ENCODE results near the gene TSKS.

Gene TSKS

DNA sequence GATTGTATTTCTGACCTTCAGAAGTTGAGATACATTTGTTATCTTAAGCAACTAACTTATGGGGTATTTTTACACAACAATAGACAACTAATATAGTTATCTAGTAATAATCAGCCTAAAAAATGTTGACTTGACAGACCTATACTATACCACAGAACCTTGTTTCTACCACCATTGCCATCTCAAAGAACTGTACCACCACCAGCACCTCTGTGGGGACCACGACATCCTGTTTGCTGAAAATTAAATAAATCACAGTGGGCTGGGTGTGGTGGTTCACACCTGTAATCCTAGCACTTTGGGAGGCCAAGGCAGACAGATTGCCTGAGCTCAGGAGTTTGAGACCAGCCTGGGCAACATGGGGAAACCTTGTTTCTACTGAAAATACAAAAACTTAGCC lies 24.0 kb downstream of the TSKS start:
- Histone ChIP-seq H2BK15ac (ENCODE audit: low read length) (no peak overlapping the region), H3K9me3 (replicated peaks in 1 of 2; ENCODE audit: control insufficient read depth in 2 of 2, insufficient read depth in 1 of 2, low read depth in 1 of 2, low read length in 2 of 2) (no peaks in the 10 kb centered on the region), H3K4me1 (ENCODE audit: control insufficient read depth in 2 of 2, insufficient read depth in 1 of 2, low read depth in 1 of 2, low read length in 2 of 2) (no peaks in the 10 kb centered on the region), H2AFZ (ENCODE audit: low read length) (no peak overlapping the region), H3K23ac (ENCODE audit: low read depth, low read length, poor library complexity) (no peak overlapping the region), H3K27me3 (ENCODE audit: control insufficient read depth in 3 of 3, insufficient read depth in 3 of 3, low read depth in 1 of 3, low read length in 3 of 3) (no peaks in the 10 kb centered on the region), H3K27ac (replicated peaks; ENCODE audit: low read length) (no peak overlapping the region), H3K4me3 (ENCODE audit: low read length in 2 of 2) (no peak overlapping the region), H3K4me2 (ENCODE audit: insufficient read depth, low read length, poor library complexity, severe bottlenecking) (no peak overlapping the region), H3K36me3 (replicated peaks in 1 of 2; ENCODE audit: control insufficient read depth in 2 of 2, insufficient read depth in 2 of 2, low read length in 2 of 2) (no peaks in the 10 kb centered on the region), H2AK5ac (ENCODE audit: low read depth, low read length) (no peak overlapping the region), H3K18ac (ENCODE audit: low read length) (no peak overlapping the region), H3K79me1 (ENCODE audit: low read depth, low read length) (no peaks in the 10 kb centered on the region), H2BK5ac (ENCODE audit: low read length) (no peak overlapping the region), H3K14ac (ENCODE audit: low read length) (no peak overlapping the region), H4K91ac (ENCODE audit: low read depth, low read length, poor library complexity) (no peak overlapping the region), H2BK12ac (ENCODE audit: low read length) (no peak overlapping the region), H3K9ac (ENCODE audit: low read depth, low read length, poor library complexity) (no peak overlapping the region), H4K8ac (ENCODE audit: low read depth, low read length) (no peak overlapping the region), H3K4ac (ENCODE audit: low read length) (no peak overlapping the region), H2BK120ac (ENCODE audit: low read depth, low read length) (no peak overlapping the region)
- DNase-seq (ENCODE audit: low spot score): no peak
- WGBS, 2 donors (ENCODE audit: extremely low coverage in 2 of 2, insufficient read length in 2 of 2, insufficient replicate concordance in 1 of 2): no CpG with 5 or more reads among the region's 1 CpG

DNA sequence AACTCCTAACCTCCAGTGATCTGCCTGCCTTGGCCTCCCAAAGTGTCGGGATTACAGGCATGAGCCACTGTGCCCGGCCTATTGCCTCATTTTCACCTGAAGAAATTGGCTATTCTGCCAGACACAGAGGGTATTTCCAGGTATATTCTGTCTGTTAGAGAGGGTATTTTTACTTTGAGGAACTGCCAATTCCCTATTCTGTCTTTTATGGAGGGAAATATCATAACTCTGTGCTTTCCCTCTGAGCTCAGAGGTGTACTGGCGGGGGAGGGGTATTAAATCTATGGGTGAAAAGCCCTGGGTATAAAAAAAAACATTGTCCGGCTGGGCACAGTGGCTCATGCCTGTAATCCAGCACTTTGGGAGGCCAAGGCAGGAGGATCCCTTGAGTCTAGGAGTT lies 24.8 kb downstream of the TSKS start:
- Histone ChIP-seq H3K27me3 (ENCODE audit: control insufficient read depth in 3 of 3, insufficient read depth in 3 of 3, low read depth in 1 of 3, low read length in 3 of 3) (no peaks in the 10 kb centered on the region), H3K4ac (ENCODE audit: low read length) (no peak overlapping the region), H2BK15ac (ENCODE audit: low read length) (no peak overlapping the region), H3K9ac (ENCODE audit: low read depth, low read length, poor library complexity) (no peak overlapping the region), H3K18ac (ENCODE audit: low read length) (no peak overlapping the region), H3K4me2 (ENCODE audit: insufficient read depth, low read length, poor library complexity, severe bottlenecking) (no peak overlapping the region), H3K23ac (ENCODE audit: low read depth, low read length, poor library complexity) (no peak overlapping the region), H2BK12ac (ENCODE audit: low read length) (no peak overlapping the region), H3K79me1 (ENCODE audit: low read depth, low read length) (no peaks in the 10 kb centered on the region), H2AFZ (ENCODE audit: low read length) (no peak overlapping the region), H2BK120ac (ENCODE audit: low read depth, low read length) (no peak overlapping the region), H2BK5ac (ENCODE audit: low read length) (no peak overlapping the region), H3K36me3 (replicated peaks in 1 of 2; ENCODE audit: control insufficient read depth in 2 of 2, insufficient read depth in 2 of 2, low read length in 2 of 2) (no peaks in the 10 kb centered on the region), H4K91ac (ENCODE audit: low read depth, low read length, poor library complexity) (no peak overlapping the region), H3K27ac (replicated peaks; ENCODE audit: low read length) (no peak overlapping the region), H3K4me3 (ENCODE audit: low read length in 2 of 2) (no peak overlapping the region), H2AK5ac (ENCODE audit: low read depth, low read length) (no peak overlapping the region), H4K8ac (ENCODE audit: low read depth, low read length) (no peak overlapping the region), H3K4me1 (ENCODE audit: control insufficient read depth in 2 of 2, insufficient read depth in 1 of 2, low read depth in 1 of 2, low read length in 2 of 2) (no peaks in the 10 kb centered on the region), H3K9me3 (replicated peaks in 1 of 2; ENCODE audit: control insufficient read depth in 2 of 2, insufficient read depth in 1 of 2, low read depth in 1 of 2, low read length in 2 of 2) (no peaks in the 10 kb centered on the region), H3K14ac (ENCODE audit: low read length) (no peak overlapping the region)
- WGBS, 2 donors (ENCODE audit: extremely low coverage in 2 of 2, insufficient read length in 2 of 2, insufficient replicate concordance in 1 of 2): no CpG with 5 or more reads among the region's 4 CpGs
- DNase-seq (ENCODE audit: low spot score): no peak

DNA sequence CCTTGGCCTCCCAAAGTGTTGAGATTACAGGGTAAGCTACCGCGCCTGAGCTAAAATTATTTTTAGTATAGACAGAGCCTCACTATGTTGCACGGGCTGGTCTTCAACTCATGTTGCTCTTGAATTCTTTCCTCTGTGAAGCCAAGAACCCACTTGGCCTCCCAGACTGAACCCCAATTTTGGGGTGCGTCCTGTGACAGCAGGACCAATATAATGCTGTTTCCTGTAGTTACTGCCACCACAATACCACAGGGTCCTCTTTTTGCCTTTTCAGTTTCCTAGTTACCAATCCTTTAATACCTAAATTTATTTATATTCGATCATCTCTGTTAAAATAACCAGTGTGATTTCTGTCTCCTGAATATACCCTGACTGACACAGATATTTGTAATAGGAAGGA lies 32.9 kb downstream of the TSKS start:
- no CpG with 5 or more reads among the region's 5 CpGs for WGBS, 2 donors (ENCODE audit: extremely low coverage in 2 of 2, insufficient read length in 2 of 2, insufficient replicate concordance in 1 of 2)

DNA sequence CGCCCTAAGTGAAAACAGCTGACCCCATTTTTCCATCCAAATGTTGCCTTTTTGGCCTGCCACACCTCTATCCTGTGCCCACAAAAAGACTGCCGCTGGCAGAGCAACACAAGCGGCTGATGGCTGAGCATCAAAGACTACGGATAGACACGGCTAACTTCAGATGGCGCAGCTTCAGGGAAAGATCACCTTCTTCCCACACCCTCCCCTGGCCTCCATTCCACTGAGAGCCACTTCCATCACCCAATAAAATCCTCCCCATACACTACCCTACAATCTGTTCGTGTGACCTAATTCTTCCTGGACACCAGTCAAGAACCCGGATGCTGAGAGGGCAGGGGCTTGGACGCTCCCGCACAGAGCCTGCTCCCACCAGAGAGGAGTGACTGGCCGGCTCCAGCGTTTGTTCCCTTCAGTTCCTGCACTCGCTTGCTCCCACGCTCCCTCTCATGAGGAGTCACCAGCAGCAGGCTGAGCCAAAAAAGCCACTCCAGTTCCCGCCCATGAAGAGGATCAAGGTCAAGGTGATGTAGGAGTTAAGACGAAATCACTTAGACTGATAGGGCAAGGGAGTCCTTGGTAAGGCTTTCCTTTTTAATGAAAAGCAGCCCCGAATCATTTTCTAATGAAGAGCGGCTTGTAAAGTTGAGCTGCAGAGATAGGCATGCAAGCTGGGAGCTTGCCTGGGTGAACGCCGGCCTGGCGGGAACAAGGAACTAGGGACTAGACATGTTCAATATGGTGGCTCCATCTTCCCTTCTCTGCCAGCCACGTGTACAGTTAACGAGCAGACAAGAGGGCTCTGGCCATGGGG lies 35.7 kb downstream of the TSKS start:
- no peaks in the 10 kb centered on the region for H3K4me1 ChIP-seq (ENCODE audit: control insufficient read depth in 2 of 2, insufficient read depth in 1 of 2, low read depth in 1 of 2, low read length in 2 of 2)
- H3K23ac ChIP-seq (ENCODE audit: low read depth, low read length, poor library complexity): no peak overlapping the region
- H3K4me3 ChIP-seq (ENCODE audit: low read length in 2 of 2): no peak overlapping the region
- no peak overlapping the region for H4K91ac ChIP-seq (ENCODE audit: low read depth, low read length, poor library complexity)
- H3K27ac ChIP-seq (replicated peaks; ENCODE audit: low read length): no peak overlapping the region
- no peak overlapping the region for H3K4ac ChIP-seq (ENCODE audit: low read length)
- no peak overlapping the region for H3K14ac ChIP-seq (ENCODE audit: low read length)
- peaks cover 0 to 3% of the 10 kb centered on the region in 2 donors for H3K9me3 ChIP-seq (replicated peaks in 1 of 2; ENCODE audit: control insufficient read depth in 2 of 2, insufficient read depth in 1 of 2, low read depth in 1 of 2, low read length in 2 of 2)
- no peak overlapping the region for H3K18ac ChIP-seq (ENCODE audit: low read length)
- H2BK5ac ChIP-seq (ENCODE audit: low read length): no peak overlapping the region
- peak overlapping the region; percentile 69 for H2AFZ ChIP-seq (ENCODE audit: low read length)
- WGBS, 2 donors (ENCODE audit: extremely low coverage in 2 of 2, insufficient read length in 2 of 2, insufficient replicate concordance in 1 of 2): no CpG with 5 or more reads among the region's 23 CpGs
- H3K4me2 ChIP-seq (ENCODE audit: insufficient read depth, low read length, poor library complexity, severe bottlenecking): no peak overlapping the region
- no peak overlapping the region for H2BK12ac ChIP-seq (ENCODE audit: low read length)
- no peak overlapping the region for H2AK5ac ChIP-seq (ENCODE audit: low read depth, low read length)
- H2BK15ac ChIP-seq (ENCODE audit: low read length): no peak overlapping the region
- no peak overlapping the region for H3K9ac ChIP-seq (ENCODE audit: low read depth, low read length, poor library complexity)
- no peak for DNase-seq (ENCODE audit: low spot score)
- no peaks in the 10 kb centered on the region for H3K27me3 ChIP-seq (ENCODE audit: control insufficient read depth in 3 of 3, insufficient read depth in 3 of 3, low read depth in 1 of 3, low read length in 3 of 3)
- H4K8ac ChIP-seq (ENCODE audit: low read depth, low read length): no peak overlapping the region
- H2BK120ac ChIP-seq (ENCODE audit: low read depth, low read length): no peak overlapping the region
- no peaks in the 10 kb centered on the region for H3K79me1 ChIP-seq (ENCODE audit: low read depth, low read length)
- no peaks in the 10 kb centered on the region for H3K36me3 ChIP-seq (replicated peaks in 1 of 2; ENCODE audit: control insufficient read depth in 2 of 2, insufficient read depth in 2 of 2, low read length in 2 of 2)

More for the DNA sequence above, 32.9 kb downstream of the TSKS start:
- Histone ChIP-seq H3K23ac (ENCODE audit: low read depth, low read length, poor library complexity) (no peak overlapping the region), H2AK5ac (ENCODE audit: low read depth, low read length) (no peak overlapping the region), H3K27ac (replicated peaks; ENCODE audit: low read length) (no peak overlapping the region), H3K9ac (ENCODE audit: low read depth, low read length, poor library complexity) (no peak overlapping the region), H3K14ac (ENCODE audit: low read length) (no peak overlapping the region), H3K36me3 (replicated peaks in 1 of 2; ENCODE audit: control insufficient read depth in 2 of 2, insufficient read depth in 2 of 2, low read length in 2 of 2) (no peaks in the 10 kb centered on the region), H3K4me1 (ENCODE audit: control insufficient read depth in 2 of 2, insufficient read depth in 1 of 2, low read depth in 1 of 2, low read length in 2 of 2) (no peaks in the 10 kb centered on the region), H3K4me3 (ENCODE audit: low read length in 2 of 2) (no peak overlapping the region), H3K9me3 (replicated peaks in 1 of 2; ENCODE audit: control insufficient read depth in 2 of 2, insufficient read depth in 1 of 2, low read depth in 1 of 2, low read length in 2 of 2) (peaks cover 0 to 3% of the 10 kb centered on the region in 2 donors), H2BK15ac (ENCODE audit: low read length) (no peak overlapping the region), H2BK120ac (ENCODE audit: low read depth, low read length) (no peak overlapping the region), H3K18ac (ENCODE audit: low read length) (no peak overlapping the region), H2AFZ (ENCODE audit: low read length) (no peak overlapping the region), H3K4ac (ENCODE audit: low read length) (no peak overlapping the region), H2BK12ac (ENCODE audit: low read length) (no peak overlapping the region), H3K79me1 (ENCODE audit: low read depth, low read length) (no peaks in the 10 kb centered on the region), H3K4me2 (ENCODE audit: insufficient read depth, low read length, poor library complexity, severe bottlenecking) (no peak overlapping the region), H2BK5ac (ENCODE audit: low read length) (no peak overlapping the region), H4K91ac (ENCODE audit: low read depth, low read length, poor library complexity) (no peak overlapping the region), H4K8ac (ENCODE audit: low read depth, low read length) (no peak overlapping the region), H3K27me3 (ENCODE audit: control insufficient read depth in 3 of 3, insufficient read depth in 3 of 3, low read depth in 1 of 3, low read length in 3 of 3) (no peaks in the 10 kb centered on the region)
- DNase-seq (ENCODE audit: low spot score): no peak
